GM19438 (cell line): Measurements from ENCODE around the gene GSTM2.
"Not testable (repeated sequence)": the region's sequence is repeated elsewhere in the genome, so short reads cannot be mapped to it uniquely, and the experiment has no call there.

Experiments
- ATAC-seq: cut with Tn5 transposase; IDR thresholded peaks from one replicate; pipeline ENCODE4 v1.9.1; 2021; ENCODE audit warnings: low read depth; ENCODE audit not compliant: unreplicated experiment

Gene GSTM2

GRCh38 chr1:109643385-109644230 is 24.2 kb upstream of the GSTM2 start:
- no peak for ATAC-seq

DNA sequence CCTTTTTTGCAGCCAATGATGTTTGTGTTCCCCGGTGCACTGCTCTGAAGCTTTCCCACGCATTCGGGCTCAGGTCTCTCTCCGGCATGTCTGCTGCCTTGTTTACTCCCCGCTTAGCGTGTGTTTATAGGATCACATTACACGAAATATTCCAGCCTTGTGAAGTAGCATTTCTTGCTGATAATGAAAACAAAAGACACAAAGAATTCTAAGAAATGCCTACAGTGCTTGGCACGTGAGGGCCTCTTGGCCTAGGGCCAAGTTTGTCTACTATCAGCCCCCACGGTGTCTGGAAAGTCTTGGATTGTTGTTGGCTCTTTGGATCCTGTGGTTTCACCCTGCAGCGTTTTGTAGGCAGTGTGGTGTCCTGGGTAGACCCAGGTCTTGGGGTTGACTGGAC is 23.2 kb upstream of the GSTM2 start:
- no peak for ATAC-seq

GRCh38 chr1:109649491-109649914 is 18.4 kb upstream of the GSTM2 start:
- ATAC-seq = no peak

GRCh38 chr1:109650609-109651008 is 17.2 kb upstream of the GSTM2 start:
- no peak for ATAC-seq

DNA sequence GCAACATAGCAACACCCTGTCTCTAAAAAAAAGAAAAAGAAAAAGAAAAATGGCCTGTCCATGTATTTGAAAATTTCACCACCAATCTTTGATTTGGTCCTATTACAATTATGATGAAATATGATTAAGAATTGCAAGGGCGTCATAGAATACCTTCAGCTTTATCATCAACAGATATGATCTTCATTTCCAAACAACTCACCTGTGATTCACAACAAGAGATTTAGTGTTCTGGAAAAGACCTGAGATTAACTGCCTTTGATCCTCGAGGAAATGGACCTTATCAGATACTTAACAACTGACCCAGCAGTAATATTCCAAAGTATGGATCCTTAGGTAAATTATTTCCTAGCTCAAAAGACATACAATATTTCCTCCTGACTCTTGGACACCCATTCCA is 15.5 kb upstream of the GSTM2 start:
- ATAC-seq = no peak

GRCh38 chr1:109653306-109653705 is 14.6 kb upstream of the GSTM2 start:
- no peak for ATAC-seq

- no peak for ATAC-seq
Observed at GRCh38 chr1:109654519-109654918, 13.3 kb upstream of the GSTM2 start.

- peak; percentile 94 for ATAC-seq
Observed at GRCh38 chr1:109655615-109656519, 12.0 kb upstream of the GSTM2 start, which contains the start of gene GSTM4. GSTM4 (plus strand) TSS chr1:109656099; CDS start chr1:109656390, 291 bp downstream.

DNA sequence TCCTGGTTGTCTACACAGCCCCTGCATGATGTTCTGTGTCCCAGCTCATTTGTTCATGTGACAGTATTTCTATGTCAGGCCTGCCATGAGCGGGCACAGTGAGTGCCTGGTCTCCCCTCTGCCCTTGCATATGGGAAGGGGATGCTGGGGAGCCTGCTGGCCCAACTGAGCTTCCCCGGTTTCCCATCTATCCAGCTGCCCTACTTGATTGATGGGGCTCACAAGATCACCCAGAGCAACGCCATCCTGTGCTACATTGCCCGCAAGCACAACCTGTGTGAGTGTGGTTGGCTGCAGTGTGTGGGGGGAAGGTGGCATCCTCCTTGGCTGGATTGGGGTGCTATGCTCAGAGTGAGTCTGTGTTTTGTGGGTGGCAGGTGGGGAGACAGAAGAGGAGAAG is 10.5 kb upstream of the GSTM2 start:
- ATAC-seq = no peak

GRCh38 chr1:109657970-109658369 is 9.9 kb upstream of the GSTM2 start:
- no peak for ATAC-seq

DNA sequence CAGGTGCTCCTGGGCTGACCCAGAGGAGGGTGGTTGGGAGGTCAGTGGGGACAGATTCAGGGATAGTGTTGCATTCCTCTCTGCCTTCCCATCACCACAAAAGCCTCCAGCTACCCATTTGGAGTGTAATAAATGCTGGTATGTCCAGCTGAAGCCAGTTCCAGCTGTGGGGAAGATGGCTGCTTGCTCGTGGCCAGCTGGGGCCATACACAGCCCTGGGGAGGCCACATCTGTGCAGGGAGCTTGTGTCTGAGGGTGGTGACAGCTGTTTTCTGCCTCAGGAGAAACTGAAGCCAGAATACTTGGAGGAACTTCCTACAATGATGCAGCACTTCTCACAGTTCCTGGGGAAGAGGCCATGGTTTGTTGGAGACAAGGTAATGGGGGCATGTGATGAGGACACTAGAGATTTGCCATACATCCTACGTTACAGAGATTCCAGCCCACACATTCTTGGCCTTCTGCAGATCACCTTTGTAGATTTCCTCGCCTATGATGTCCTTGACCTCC is 9.3 kb upstream of the GSTM2 start:
- ATAC-seq = no peak

GRCh38 chr1:109659145-109659544 is 8.7 kb upstream of the GSTM2 start:
- no peak for ATAC-seq

- ATAC-seq = no peak
Observed at GRCh38 chr1:109659997-109660690, 7.7 kb upstream of the GSTM2 start.

GRCh38 chr1:109660691-109661026 is 7.2 kb upstream of the GSTM2 start:
- ATAC-seq = not testable (repeated sequence)

GRCh38 chr1:109661391-109661790 is 6.5 kb upstream of the GSTM2 start:
- no peak for ATAC-seq

DNA sequence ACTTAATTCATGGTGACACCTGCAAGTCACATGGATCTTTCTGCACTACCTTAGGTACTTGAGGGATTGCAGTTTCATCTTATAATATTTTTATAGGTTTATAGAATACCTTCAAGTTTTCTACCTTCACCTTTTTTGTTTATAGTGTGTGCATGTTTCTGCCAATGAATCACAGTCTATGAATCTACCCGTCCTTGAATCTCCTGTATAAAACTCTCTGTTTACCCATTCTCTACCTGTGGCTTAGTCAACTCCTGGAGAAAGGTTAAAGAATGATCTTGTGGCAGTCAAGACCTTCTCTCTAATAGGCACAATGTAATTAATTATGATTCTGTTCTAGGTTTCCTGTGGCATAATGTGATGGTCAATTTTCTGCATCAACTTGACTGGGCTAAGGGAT is 3.2 kb upstream of the GSTM2 start:
- no peak for ATAC-seq

- no peak for ATAC-seq
Observed at GRCh38 chr1:109668123-109668775, 392 bp downstream of the GSTM2 start.

DNA sequence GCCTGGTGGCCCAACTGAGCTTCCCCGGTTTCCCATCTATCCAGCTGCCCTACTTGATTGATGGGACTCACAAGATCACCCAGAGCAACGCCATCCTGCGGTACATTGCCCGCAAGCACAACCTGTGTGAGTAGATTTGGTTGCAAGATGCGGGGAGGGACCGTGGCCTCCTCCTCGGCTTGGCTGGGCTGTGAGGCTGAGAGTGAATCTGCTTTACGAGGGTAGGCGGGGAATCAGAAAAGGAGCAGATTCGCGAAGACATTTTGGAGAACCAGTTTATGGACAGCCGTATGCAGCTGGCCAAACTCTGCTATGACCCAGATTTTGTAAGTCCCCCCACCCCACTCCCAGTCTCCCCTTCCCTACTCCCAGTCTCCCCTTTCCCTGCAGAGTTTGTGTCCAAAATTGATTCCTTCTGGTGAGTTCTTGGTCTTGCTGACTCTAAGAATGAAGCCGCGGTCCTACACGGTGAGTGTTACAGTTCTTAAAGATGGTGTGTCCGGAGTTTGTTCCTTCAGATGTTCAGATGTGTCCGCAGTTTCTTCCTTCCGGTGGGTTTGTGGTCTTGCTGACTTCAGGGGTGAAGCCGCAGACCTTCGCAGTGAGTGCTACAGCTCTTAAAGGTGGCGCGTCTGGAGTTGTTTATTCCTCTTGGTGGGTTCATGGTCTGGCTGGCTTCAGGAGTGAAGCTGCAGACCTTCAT is 1.5 kb downstream of the GSTM2 start:
- no peak for ATAC-seq

DNA sequence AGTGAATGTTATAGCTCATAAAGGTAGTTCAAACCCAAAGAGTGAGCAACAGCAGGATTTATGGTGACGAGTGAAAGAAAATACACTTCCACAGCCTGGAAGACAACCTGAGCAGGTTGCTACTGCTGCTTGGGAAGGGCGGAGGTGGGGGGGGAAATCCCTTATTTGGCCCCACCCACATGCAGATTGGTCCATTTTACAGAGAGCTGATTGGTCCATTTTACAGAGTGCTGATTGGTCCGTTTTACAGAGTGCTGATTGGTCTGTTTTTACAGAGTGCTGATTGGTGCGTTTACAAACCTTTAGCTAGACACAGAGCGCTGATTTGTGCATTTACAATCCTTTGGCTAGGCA is 2.1 kb downstream of the GSTM2 start:
- not testable (repeated sequence) for ATAC-seq

DNA sequence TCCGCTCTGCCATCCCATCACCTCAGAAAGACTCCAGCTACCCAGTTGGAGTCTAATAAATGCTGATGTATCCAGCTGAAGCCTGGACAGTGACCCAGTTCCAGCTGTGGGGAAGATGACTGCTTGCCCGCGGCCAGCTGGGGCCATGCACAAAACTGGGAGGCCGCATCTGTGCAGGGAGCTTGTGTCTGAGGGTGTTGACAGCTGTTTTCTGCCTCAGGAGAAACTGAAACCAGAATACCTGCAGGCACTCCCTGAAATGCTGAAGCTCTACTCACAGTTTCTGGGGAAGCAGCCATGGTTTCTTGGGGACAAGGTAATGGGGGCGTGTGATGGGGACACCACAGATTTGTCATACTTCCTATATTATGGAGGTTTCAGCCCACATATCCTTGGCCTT is 3.2 kb downstream of the GSTM2 start:
- ATAC-seq = no peak
